GM12878 (cell line): ENCODE results near the gene TBC1D10A. TPM values are rescaled to one million over a fixed set of nuclear protein-coding genes. Genes with fewer than 3 reads are reported as not detected.

ENCODE experiments used
- ATAC-seq: fragments of 200-7000 bp; cut with Tn5 transposase; 3 replicates; pipeline ENCODE4 v1.9.1; 2020; ENCODE audit warnings: mild to moderate bottlenecking, moderate library complexity
- BruUV-seq: library from RNA; stranded (reverse); fragments of 400-500 nt; replicated peaks from 2 replicates; lab custom pipeline; 2021; lab: Mats Ljungman, UMichigan
- CTCF ChIA-PET: fragments of 300-600 bp; sonication (Branson Sonifier 250); formaldehyde crosslinking; extraction: SDS; loops from one replicate; lab custom pipeline; 2021; ENCODE audit warnings: inconsistent platforms; lab: Yijun Ruan, JAX
- POLR2A ChIA-PET: fragments of 350-600 bp; formaldehyde crosslinking; extraction: SDS; loops from one replicate; lab custom pipeline; 2021; ENCODE audit warnings: inconsistent platforms; lab: Charles Lee
- RAD21 ChIA-PET: fragments of 300-600 bp; sonication (Branson Sonifier 250); formaldehyde crosslinking; loops from one replicate; lab custom pipeline; 2023; ENCODE audit warnings: antibody characterized with exemption; ENCODE audit not compliant: unreplicated experiment; lab: Charles Lee
- SMC1A ChIA-PET: fragments of 300-600 bp; sonication (Branson Sonifier 250); formaldehyde crosslinking; loops from one replicate; lab custom pipeline; 2023; ENCODE audit not compliant: unreplicated experiment, uncharacterized antibody; lab: Charles Lee
- DNase-seq: peaks from one replicate; pipeline ENCODE4 v3.0.0-alpha.2; 2011; ENCODE audit warnings: low read depth, low spot score
- FAIRE-seq: peaks from 3 replicates; lab custom pipeline; 2011; peaks lifted over from hg19 to GRCh38; lab: Jason Lieb, UNC
- H2AFZ ChIP-seq: 2 replicates; pipeline ENCODE4 v1.6.0; 2011; ENCODE audit warnings: low read depth, low read length, control low read depth; ENCODE audit not compliant: control insufficient read depth
- H3K27ac ChIP-seq: 2 replicates; pipeline ENCODE4 v1.5.1; 2011; ENCODE audit warnings: control low read depth; ENCODE audit not compliant: control insufficient read depth, insufficient read depth
- H3K27me3 ChIP-seq, 2 experiments: replicated peaks in 1 of 2; 2 replicates each; pipeline versions ENCODE4 v1.6.0 to v1.6.1; 2011; ENCODE audit warnings: low read length in 1 of 2; ENCODE audit not compliant: control insufficient read depth in 2 of 2, insufficient read depth in 2 of 2
- H3K36me3 ChIP-seq, 2 experiments: 2 replicates each; pipeline ENCODE4 v1.5.1; 2011; ENCODE audit warnings: low read length in 1 of 2; ENCODE audit not compliant: control insufficient read depth in 2 of 2, insufficient read depth in 2 of 2
- H3K4me1 ChIP-seq: 2 replicates; pipeline ENCODE4 v1.6.1; 2011; ENCODE audit warnings: mild to moderate bottlenecking, low read length, moderate library complexity, mixed read lengths; ENCODE audit not compliant: control insufficient read depth, insufficient read depth
- H3K4me2 ChIP-seq: 2 replicates; pipeline ENCODE4 v1.6.0; 2011; ENCODE audit warnings: control low read depth; ENCODE audit not compliant: control insufficient read depth, insufficient read depth
- H3K4me3 ChIP-seq: fragments of 200-600 bp; sonication (generic); 2 replicates; pipeline ENCODE4 v1.5.1; 2016
- H3K79me2 ChIP-seq: 2 replicates; pipeline ENCODE4 v1.6.0; 2011; ENCODE audit warnings: low read length; ENCODE audit not compliant: control insufficient read depth, insufficient read depth
- H3K9ac ChIP-seq: 2 replicates; pipeline ENCODE4 v1.8.0; 2011; ENCODE audit warnings: low read length, control low read depth, mixed read lengths; ENCODE audit not compliant: control insufficient read depth, insufficient read depth
- H3K9me3 ChIP-seq: replicated peaks from 3 replicates; pipeline ENCODE4 v1.5.1; 2011; ENCODE audit warnings: mild to moderate bottlenecking, low read length; ENCODE audit not compliant: control insufficient read depth, insufficient read depth
- H4K20me1 ChIP-seq: 2 replicates; pipeline ENCODE4 v1.6.0; 2011; ENCODE audit not compliant: control insufficient read depth, insufficient read depth
- NKRF ChIP-seq: fragments of 450-650 bp; conservative IDR thresholded peaks from 2 replicates; pipeline ENCODE4 v1.6.1; 2017; ENCODE audit warnings: mild to moderate bottlenecking, moderate library complexity
- POLR2A ChIP-seq: IDR thresholded peaks from 2 replicates; pipeline ENCODE4 v1.6.1; 2011; ENCODE audit warnings: low read depth, mild to moderate bottlenecking, low read length
- ZBTB33 ChIP-seq: fragments of 450-650 bp; IDR thresholded peaks from 2 replicates; pipeline ENCODE4 v1.6.1; 2017; ENCODE audit warnings: mild to moderate bottlenecking
- WGBS: methylation state at CpG from one replicate; pipeline ENCODE4 v1.1.6; 2016; ENCODE audit warnings: low lambda C conversion rate; ENCODE audit not compliant: insufficient replicate concordance, insufficient coverage; ENCODE audit errors: missing lambda C conversion rate; 5-methylcytosine and 5-hydroxymethylcytosine counted together
- in situ Hi-C: fragments of 300-500 bp; cut with MboI; formaldehyde crosslinking; loops from 9 replicates; pipeline ENCODE4 v1.14.3; 2018; ENCODE audit warnings: mixed read lengths
- intact Hi-C: fragments of 100-400 bp; cut with micrococcal nuclease; formaldehyde crosslinking; loops from one replicate; pipeline ENCODE4 v1.14.2; 2022; ENCODE audit not compliant: unreplicated experiment
- polyA plus RNA-seq, 11 experiments: library from polyadenylated mRNA; depleted of rRNA in 4 of 11; unstranded in 6 of 11; stranded (reverse) in 5 of 11; fragments of >200 nt; fragmentation: Nextera tagmentation in 4 of 11; fragmentation: Illumina TruSeq in 1 of 11; extraction: Ambion mirVana in 4 of 11; extraction: Trizol in 1 of 11; gene quantifications; 1 replicate in 1 of 11; 2 replicates in 10 of 11; pipeline versions ENCODE4 v1.2.1 to v1.2.3, GENCODE V29; 2011 to 2016; ENCODE audit warnings: inconsistent platforms in 2 of 11, missing spikeins in 2 of 11, low read depth in 1 of 11
- total RNA-seq, 4 experiments: library from RNA; depleted of rRNA in 3 of 4; stranded (reverse); fragments of >200 nt in 3 of 4; fragmentation: Illumina TruSeq in 1 of 4; extraction: Trizol in 1 of 4; gene quantifications; 2 replicates each; pipeline versions ENCODE4 v1.2.1 to v1.2.3, GENCODE V29; 2013 to 2021

Gene TBC1D10A
- total and polyA plus RNA-seq, 10 of the 15 experiments (the other 5 are each of a cell fraction or from before 2014, with no cell fraction given): 0.27 to 25.7 (median 15.3) TPM

- POLR2A ChIA-PET: no interaction called here
- H2AFZ ChIP-seq: no peak overlapping the region
- no peaks in the 10 kb centered on the region for H3K9me3 ChIP-seq
- H3K27me3 ChIP-seq: no peaks in the 10 kb centered on the region
- H3K36me3 ChIP-seq: peaks cover 43 to 61% of the 10 kb centered on the region in 2 experiments
- intact Hi-C loops (no loop called here), in situ Hi-C loops (no loop called here)
- FAIRE-seq (no peak), ATAC-seq (no peak), DNase-seq (no peak)
- no peak overlapping the region for H3K27ac ChIP-seq
- TF ChIP-seq POLR2A (0 out of 2 replicates have a peak, but pooled peaks have one; percentile 31), NKRF (no peak), ZBTB33 (no peak)
- RAD21 ChIA-PET: no interaction called here
- TSS peak; percentile 50 for BruUV-seq
- H3K79me2 ChIP-seq: no peaks in the 10 kb centered on the region
- CTCF ChIA-PET: no interaction called here
- H4K20me1 ChIP-seq: no peaks in the 10 kb centered on the region
- H3K4me2 ChIP-seq: no peak overlapping the region
- no peak overlapping the region for H3K9ac ChIP-seq
- H3K4me1 ChIP-seq: no peaks in the 10 kb centered on the region
- SMC1A ChIA-PET: interaction anchor here (0.8 kb wide), 1 partner anchor 10 kb away, joined by 4 read pairs; no protein-coding TSS in a partner anchor
- WGBS: 56% methylated on average over 3 of the region's 3 CpGs
- H3K4me3 ChIP-seq: no peak overlapping the region
Measured at GRCh38 chr22:30333707-30334087, 7.0 kb upstream of the TBC1D10A start.
